Upper lobe of left lung (tissue), 6 donors: ENCODE results near the gene SULT6B1. TPM values are rescaled to one million over a fixed set of nuclear protein-coding genes. Genes with fewer than 3 reads are reported as not detected.
"Not testable (repeated sequence)": the region's sequence is repeated elsewhere in the genome, so short reads cannot be mapped to it uniquely, and the experiment has no call there.

ENCODE experiments used
- ATAC-seq, 2 donors: fragments of 200-7000 bp; cut with Tn5 transposase; one replicate each; pipeline ENCODE4 v1.9.1; 2022; ENCODE audit warnings: mild to moderate bottlenecking in 2 of 2, moderate library complexity in 2 of 2; ENCODE audit not compliant: low FRiP score in 2 of 2
- DNase-seq, 2 donors: peaks; one replicate each; pipeline ENCODE4 v3.0.0-alpha.2; 2019 to 2020
- H3K27ac ChIP-seq, 4 donors: fragments of 200-600 bp; sonication (generic); one replicate each; pipeline ENCODE4 v1.5.1; 2016 to 2019
- H3K27me3 ChIP-seq, 4 donors: fragments of 200-600 bp; sonication (generic); one replicate each; pipeline ENCODE4 v1.5.1; 2017 to 2019
- H3K36me3 ChIP-seq, 4 donors: fragments of 200-600 bp; sonication (generic); one replicate each; pipeline ENCODE4 v1.5.1; 2016 to 2019
- H3K4me1 ChIP-seq, 4 donors: fragments of 200-600 bp; sonication (generic); one replicate each; pipeline ENCODE4 v1.5.1; 2018 to 2019
- H3K4me3 ChIP-seq, 4 donors: fragments of 200-600 bp; sonication (generic); one replicate each; pipeline ENCODE4 v1.5.1; 2017 to 2019; ENCODE audit warnings: mild to moderate bottlenecking in 2 of 4, moderate library complexity in 1 of 4
- H3K9me3 ChIP-seq, 4 donors: fragments of 200-600 bp; sonication (generic); one replicate each; pipeline ENCODE4 v1.5.1; 2018 to 2019
- EP300 ChIP-seq, 4 donors: sonication (generic); formaldehyde crosslinking; IDR thresholded peaks; one replicate each; pipeline ENCODE4 v1.5.1; 2017; ENCODE audit warnings: antibody characterized with exemption in 4 of 4, control low read depth in 2 of 4
- POLR2A ChIP-seq, 4 donors: fragments of 450-650 bp; IDR thresholded peaks; one replicate each; pipeline ENCODE4 v1.5.1; 2016 to 2017; ENCODE audit warnings: antibody characterized with exemption in 4 of 4, mild to moderate bottlenecking in 2 of 4
- POLR2AphosphoS5 ChIP-seq, 2 donors: sonication (generic); formaldehyde crosslinking; IDR thresholded peaks; one replicate each; pipeline ENCODE4 v1.5.1; 2017; ENCODE audit warnings: antibody characterized with exemption in 2 of 2
- WGBS, 2 donors: methylation state at CpG; one replicate each; pipeline ENCODE4 v1.1.5; 2017 to 2018; 5-methylcytosine and 5-hydroxymethylcytosine counted together
- total RNA-seq, 6 donors: library from RNA; depleted of rRNA in 4 of 6; stranded (reverse); fragments of >200 nt in 4 of 6; gene quantifications; one replicate each; pipeline versions ENCODE4 v1.1.0 to v1.2.1, GENCODE V29; 2016 to 2021
- TF ChIP-seq, protein P1 (sequence below), 6 experiments: fragments of 450-650 bp in 4 of 6; fragments of 200-600 bp in 2 of 6; sonication (generic) in 2 of 6; IDR thresholded peaks; one replicate each; pipeline ENCODE4 v1.5.1; 2016 to 2019; ENCODE audit warnings: antibody characterized with exemption in 6 of 6
- donor health status: DM: no; HTN: no; CAD: no; lungs with moderate emphysema.
- donor health status: DM: no; HTN: yes; CAD: no; lungs with severe emphysema.

SULT6B1 gene
- total RNA-seq, 6 donors from 2014 or later = not detected

DNA sequence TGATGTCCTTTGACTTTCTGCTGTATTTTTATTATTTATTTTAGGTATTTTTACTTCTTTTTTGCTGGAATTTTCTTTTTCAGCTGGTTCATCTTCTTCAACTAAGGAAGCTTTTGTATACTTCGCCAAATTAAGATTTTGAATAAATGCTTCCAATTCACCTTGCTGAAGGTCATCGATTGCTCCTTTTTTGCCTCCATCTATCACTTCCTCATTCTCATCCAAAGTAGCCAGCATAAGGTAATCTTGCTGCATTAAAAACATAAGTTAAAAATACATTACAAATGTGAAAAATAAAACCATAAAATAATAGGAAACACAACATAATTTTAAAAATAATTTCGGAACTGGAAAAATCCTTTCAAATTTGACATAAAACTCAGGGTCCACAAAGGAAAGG is 40.3 kb upstream of the SULT6B1 start:
- Histone ChIP-seq H3K27me3 (no peaks in the 10 kb centered on the region), H3K4me3 (no peak overlapping the region), H3K9me3 (no peaks in the 10 kb centered on the region), H3K27ac (no peak overlapping the region), H3K4me1 (peaks cover 26 to 33% (median 31%) of the 10 kb centered on the region in 4 donors), H3K36me3 (peaks cover 0 to 21% (median 10%) of the 10 kb centered on the region in 4 donors)
- TF ChIP-seq, protein P1, sequence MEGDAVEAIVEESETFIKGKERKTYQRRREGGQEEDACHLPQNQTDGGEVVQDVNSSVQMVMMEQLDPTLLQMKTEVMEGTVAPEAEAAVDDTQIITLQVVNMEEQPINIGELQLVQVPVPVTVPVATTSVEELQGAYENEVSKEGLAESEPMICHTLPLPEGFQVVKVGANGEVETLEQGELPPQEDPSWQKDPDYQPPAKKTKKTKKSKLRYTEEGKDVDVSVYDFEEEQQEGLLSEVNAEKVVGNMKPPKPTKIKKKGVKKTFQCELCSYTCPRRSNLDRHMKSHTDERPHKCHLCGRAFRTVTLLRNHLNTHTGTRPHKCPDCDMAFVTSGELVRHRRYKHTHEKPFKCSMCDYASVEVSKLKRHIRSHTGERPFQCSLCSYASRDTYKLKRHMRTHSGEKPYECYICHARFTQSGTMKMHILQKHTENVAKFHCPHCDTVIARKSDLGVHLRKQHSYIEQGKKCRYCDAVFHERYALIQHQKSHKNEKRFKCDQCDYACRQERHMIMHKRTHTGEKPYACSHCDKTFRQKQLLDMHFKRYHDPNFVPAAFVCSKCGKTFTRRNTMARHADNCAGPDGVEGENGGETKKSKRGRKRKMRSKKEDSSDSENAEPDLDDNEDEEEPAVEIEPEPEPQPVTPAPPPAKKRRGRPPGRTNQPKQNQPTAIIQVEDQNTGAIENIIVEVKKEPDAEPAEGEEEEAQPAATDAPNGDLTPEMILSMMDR (IDR thresholded peaks at IDR 0.05) = no peak
- no peak for TF ChIP-seq POLR2AphosphoS5 (IDR thresholded peaks at IDR 0.05)
- TF ChIP-seq POLR2A (IDR thresholded peaks at IDR 0.05) = no peak
- TF ChIP-seq EP300 (IDR thresholded peaks at IDR 0.05) = no peak
- 93 to 99% methylated on average over 3 of the region's 3 CpGs for WGBS, 2 donors
- DNase-seq (no peak), ATAC-seq (no peak)

DNA sequence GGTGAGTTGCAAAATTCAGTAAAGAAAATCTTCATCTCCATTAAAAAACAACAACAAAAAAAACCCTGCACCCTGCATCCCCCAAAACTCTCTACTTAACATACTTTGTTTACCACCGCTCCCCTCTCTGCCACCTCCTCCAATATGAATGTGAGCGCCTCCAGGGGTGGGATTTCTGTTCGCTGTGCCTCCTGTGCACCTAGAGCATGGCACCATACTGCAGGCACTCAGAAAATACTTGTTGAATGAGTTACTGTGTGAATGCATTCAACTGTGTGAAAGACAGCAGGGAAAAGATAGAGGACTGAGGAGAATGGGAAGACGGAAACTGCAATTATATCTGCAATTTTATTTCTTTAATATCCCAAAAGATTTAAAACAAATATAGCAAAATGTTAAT is 38.4 kb upstream of the SULT6B1 start:
- Histone ChIP-seq H3K36me3 (peaks cover 3 to 40% (median 16%) of the 10 kb centered on the region in 4 donors), H3K4me3 (no peak overlapping the region), H3K27me3 (no peaks in the 10 kb centered on the region), H3K27ac (no peak overlapping the region), H3K4me1 (peaks cover 15 to 24% (median 20%) of the 10 kb centered on the region in 4 donors), H3K9me3 (no peaks in the 10 kb centered on the region)
- ATAC-seq (no peak), DNase-seq (no peak)
- 93 to 100% methylated on average over 4 of the region's 4 CpGs for WGBS, 2 donors
- no peak for TF ChIP-seq POLR2A (IDR thresholded peaks at IDR 0.05)
- TF ChIP-seq, protein P1 (IDR thresholded peaks at IDR 0.05) = no peak

DNA sequence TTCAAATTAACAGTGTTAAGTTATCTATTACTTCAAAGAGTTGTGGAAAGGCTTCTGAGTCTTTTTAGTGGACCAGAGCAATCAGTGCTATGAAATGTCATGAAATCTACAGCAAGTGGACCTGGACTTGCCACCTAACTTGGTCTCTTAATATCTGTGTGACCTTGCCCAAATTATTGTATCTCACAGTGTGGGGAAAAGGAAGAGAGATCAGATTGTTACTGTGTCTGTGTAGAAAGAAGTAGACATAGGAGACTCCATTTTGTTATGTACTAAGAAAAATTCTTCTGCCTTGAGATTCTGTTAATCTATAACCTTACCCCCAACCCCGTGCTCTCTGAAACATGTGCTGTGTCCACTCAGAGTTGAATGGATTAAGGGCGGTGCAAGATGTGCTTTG is 36.7 kb upstream of the SULT6B1 start:
- not testable (repeated sequence) for H3K9me3 ChIP-seq, DNase-seq, ATAC-seq, H3K4me3 ChIP-seq, H3K27me3 ChIP-seq
- H3K27ac ChIP-seq = peak overlapping the region in 1 of 4 donors; percentile 28
- H3K4me1 ChIP-seq = peaks cover 9 to 20% (median 14%) of the 10 kb centered on the region in 4 donors
- no CpG with 5 or more reads among the region's 2 CpGs for WGBS, 2 donors
- H3K36me3 ChIP-seq = peaks cover 15 to 57% (median 24%) of the 10 kb centered on the region in 4 donors

DNA sequence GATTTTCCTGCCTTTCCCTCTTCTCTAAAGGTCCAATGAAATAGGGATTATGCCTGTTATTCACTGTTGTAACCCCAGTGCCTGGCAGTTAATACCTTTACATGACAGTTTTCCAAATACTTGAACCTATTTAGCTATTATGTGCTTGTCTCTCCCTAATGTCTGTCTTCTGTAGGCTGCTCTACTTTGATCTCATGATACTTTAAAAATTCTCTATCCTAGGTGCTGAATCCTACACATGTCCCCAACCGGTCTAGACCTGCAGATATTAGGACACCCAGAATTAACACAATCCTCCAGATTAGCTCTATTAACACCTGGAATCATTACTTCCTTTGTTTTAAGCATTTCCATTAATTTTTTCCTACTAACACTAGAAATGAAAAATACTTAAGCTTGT is 35.6 kb upstream of the SULT6B1 start:
- Histone ChIP-seq H3K9me3 (no peaks in the 10 kb centered on the region), H3K27me3 (no peaks in the 10 kb centered on the region), H3K4me1 (peaks cover 0 to 10% (median 5%) of the 10 kb centered on the region in 4 donors), H3K27ac (no peak overlapping the region), H3K36me3 (peaks cover 15 to 68% (median 27%) of the 10 kb centered on the region in 4 donors), H3K4me3 (no peak overlapping the region)
- ATAC-seq (no peak), DNase-seq (no peak)
- TF ChIP-seq, protein P1 (IDR thresholded peaks at IDR 0.05) = no peak
- TF ChIP-seq POLR2A (IDR thresholded peaks at IDR 0.05) (no peak), EP300 (IDR thresholded peaks at IDR 0.05) (no peak), POLR2AphosphoS5 (IDR thresholded peaks at IDR 0.05) (no peak)
- WGBS, 2 donors = 97 to 100% methylated on average over 1 of the region's 1 CpG

DNA sequence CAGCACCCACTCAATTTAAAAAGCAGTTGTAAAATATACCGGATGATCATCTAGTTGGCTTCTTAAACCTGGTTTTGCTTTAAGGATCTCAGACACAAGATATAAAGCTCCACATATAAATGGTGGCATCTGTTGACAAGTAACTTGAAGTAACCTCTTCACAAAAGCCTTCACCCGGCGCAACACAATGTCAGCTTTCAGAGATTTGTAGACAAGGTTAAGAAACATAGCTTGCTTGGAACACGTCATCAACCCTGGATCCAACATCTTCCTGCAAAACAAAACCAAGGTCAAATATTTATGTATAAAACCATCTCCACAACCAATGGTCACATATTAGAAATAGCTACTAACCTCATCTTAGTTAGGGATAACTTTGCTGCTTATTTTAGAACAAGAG is 34.7 kb upstream of the SULT6B1 start:
- Histone ChIP-seq H3K4me1 (peaks cover 0 to 10% (median 4%) of the 10 kb centered on the region in 4 donors), H3K9me3 (no peaks in the 10 kb centered on the region), H3K36me3 (peaks cover 13 to 71% (median 25%) of the 10 kb centered on the region in 4 donors), H3K4me3 (no peak overlapping the region), H3K27ac (no peak overlapping the region), H3K27me3 (no peaks in the 10 kb centered on the region)
- ATAC-seq = no peak
- WGBS, 2 donors = 95 to 99% methylated on average over 4 of the region's 4 CpGs
- TF ChIP-seq POLR2AphosphoS5 (IDR thresholded peaks at IDR 0.05) (no peak), POLR2A (IDR thresholded peaks at IDR 0.05) (no peak), EP300 (IDR thresholded peaks at IDR 0.05) (no peak)
- TF ChIP-seq, protein P1 (IDR thresholded peaks at IDR 0.05) = no peak
- DNase-seq = no peak
